Gastroesophageal sphincter (tissue), 4 donors: ENCODE results near the gene TERB2. TPM values are rescaled to one million over a fixed set of nuclear protein-coding genes. Genes with fewer than 3 reads are reported as not detected.
"Not testable (repeated sequence)": the region's sequence is repeated elsewhere in the genome, so short reads cannot be mapped to it uniquely, and the experiment has no call there.

Experiments
- ATAC-seq: fragments of 150-250 bp; one replicate; pipeline ENCODE4 v1.9.1; 2016; ENCODE audit warnings: mild to moderate bottlenecking, moderate library complexity
- H3K27ac ChIP-seq, 4 donors: fragments of 200-600 bp; sonication (generic) in 3 of 4; 1 replicate in 3 of 4; 2 replicates in 1 of 4; pipeline ENCODE4 v1.5.1; 2016 to 2019
- H3K27me3 ChIP-seq: fragments of 200-600 bp; sonication (generic); one replicate; pipeline ENCODE4 v1.5.1; 2019
- H3K36me3 ChIP-seq, 2 donors: fragments of 200-600 bp; sonication (generic); one replicate each; pipeline ENCODE4 v1.5.1; 2019; ENCODE audit warnings: control low read depth in 1 of 2
- H3K4me1 ChIP-seq, 3 donors: fragments of 200-600 bp; sonication (generic); 1 replicate in 2 of 3; 2 replicates in 1 of 3; pipeline ENCODE4 v1.5.1; 2016 to 2019; ENCODE audit warnings: control low read depth in 2 of 3
- H3K4me3 ChIP-seq, 2 donors: fragments of 200-600 bp; sonication (generic); one replicate each; pipeline ENCODE4 v1.5.1; 2019; ENCODE audit warnings: mild to moderate bottlenecking in 1 of 2, moderate library complexity in 1 of 2
- H3K9me3 ChIP-seq, 3 donors: fragments of 200-600 bp; sonication (generic); one replicate each; pipeline ENCODE4 v1.5.1; 2017 to 2019; ENCODE audit warnings: control low read depth in 2 of 3
- EP300 ChIP-seq: sonication (generic); formaldehyde crosslinking; IDR thresholded peaks from one replicate; pipeline ENCODE4 v1.6.1; 2017; ENCODE audit warnings: antibody characterized with exemption, mild to moderate bottlenecking
- POLR2A ChIP-seq, 2 donors: fragments of 450-650 bp; IDR thresholded peaks; one replicate each; pipeline ENCODE4 v1.6.1; 2017; ENCODE audit warnings: antibody characterized with exemption in 2 of 2, mild to moderate bottlenecking in 2 of 2, moderate library complexity in 1 of 2
- POLR2AphosphoS5 ChIP-seq: sonication (generic); formaldehyde crosslinking; IDR thresholded peaks from one replicate; pipeline ENCODE4 v1.6.1; 2017; ENCODE audit warnings: antibody characterized with exemption
- WGBS, 2 donors: methylation state at CpG; one replicate each; pipeline ENCODE4 v1.1.5; 2018; ENCODE audit warnings: low coverage in 1 of 2; 5-methylcytosine and 5-hydroxymethylcytosine counted together
- total RNA-seq, 4 donors: library from RNA; depleted of rRNA; stranded (reverse); fragments of >200 nt; gene quantifications; one replicate each; pipeline ENCODE4 v1.1.0, GENCODE V29; 2016
- TF ChIP-seq, protein P1 (sequence below), 4 experiments: fragments of 200-600 bp in 2 of 4; fragments of 450-650 bp in 2 of 4; sonication (generic) in 1 of 4; IDR thresholded peaks; one replicate each; pipeline ENCODE4 v1.5.1; 2017 to 2019; ENCODE audit warnings: antibody characterized with exemption in 4 of 4, mild to moderate bottlenecking in 2 of 4, moderate library complexity in 2 of 4

The TERB2 gene
- total RNA-seq, result not detected

DNA sequence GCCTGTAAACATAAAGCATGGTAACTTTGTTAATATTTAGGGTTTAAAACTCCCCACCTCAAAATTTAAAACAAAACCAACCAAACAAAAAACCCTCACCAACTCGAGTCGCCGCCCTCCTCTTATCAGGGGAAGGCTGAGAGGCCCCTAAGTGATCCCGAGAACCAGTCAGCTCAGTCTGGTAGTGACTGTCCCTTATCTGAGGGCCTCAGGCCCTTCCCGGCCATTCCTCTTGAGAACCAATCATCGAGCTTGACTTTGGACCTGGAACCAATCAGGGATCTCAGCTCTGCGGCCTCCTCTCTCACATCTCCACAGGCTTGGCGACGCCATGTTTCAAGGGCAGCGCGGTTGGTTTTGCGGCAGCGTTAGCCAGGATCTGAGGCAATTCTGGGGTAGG lies at the start of gene TERB2:
Gene TERB2, plus strand, starts transcription at position 300 of the 400 bp plus-strand sequence. Its CDS starts 32 bp downstream, at position 332.
- Histone ChIP-seq H3K27me3 (no peaks in the 10 kb centered on the region), H3K27ac (no peak within 1 kb of the TSS), H3K9me3 (no peaks in the 10 kb centered on the region), H3K4me1 (no peaks in the 10 kb centered on the region), H3K36me3 (no peaks in the 10 kb centered on the region), H3K4me3 (no peak within 1 kb of the TSS)
- WGBS, 2 donors, result 85 to 86% methylated on average over 4 to 7 of the region's 13 CpGs
- TF ChIP-seq EP300 (no peak), POLR2A (IDR thresholded peaks at IDR 0.05) (no peak), POLR2AphosphoS5 (no peak)
- TF ChIP-seq, protein P1, sequence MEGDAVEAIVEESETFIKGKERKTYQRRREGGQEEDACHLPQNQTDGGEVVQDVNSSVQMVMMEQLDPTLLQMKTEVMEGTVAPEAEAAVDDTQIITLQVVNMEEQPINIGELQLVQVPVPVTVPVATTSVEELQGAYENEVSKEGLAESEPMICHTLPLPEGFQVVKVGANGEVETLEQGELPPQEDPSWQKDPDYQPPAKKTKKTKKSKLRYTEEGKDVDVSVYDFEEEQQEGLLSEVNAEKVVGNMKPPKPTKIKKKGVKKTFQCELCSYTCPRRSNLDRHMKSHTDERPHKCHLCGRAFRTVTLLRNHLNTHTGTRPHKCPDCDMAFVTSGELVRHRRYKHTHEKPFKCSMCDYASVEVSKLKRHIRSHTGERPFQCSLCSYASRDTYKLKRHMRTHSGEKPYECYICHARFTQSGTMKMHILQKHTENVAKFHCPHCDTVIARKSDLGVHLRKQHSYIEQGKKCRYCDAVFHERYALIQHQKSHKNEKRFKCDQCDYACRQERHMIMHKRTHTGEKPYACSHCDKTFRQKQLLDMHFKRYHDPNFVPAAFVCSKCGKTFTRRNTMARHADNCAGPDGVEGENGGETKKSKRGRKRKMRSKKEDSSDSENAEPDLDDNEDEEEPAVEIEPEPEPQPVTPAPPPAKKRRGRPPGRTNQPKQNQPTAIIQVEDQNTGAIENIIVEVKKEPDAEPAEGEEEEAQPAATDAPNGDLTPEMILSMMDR (IDR thresholded peaks at IDR 0.05), result no peak
- ATAC-seq, result no peak

DNA sequence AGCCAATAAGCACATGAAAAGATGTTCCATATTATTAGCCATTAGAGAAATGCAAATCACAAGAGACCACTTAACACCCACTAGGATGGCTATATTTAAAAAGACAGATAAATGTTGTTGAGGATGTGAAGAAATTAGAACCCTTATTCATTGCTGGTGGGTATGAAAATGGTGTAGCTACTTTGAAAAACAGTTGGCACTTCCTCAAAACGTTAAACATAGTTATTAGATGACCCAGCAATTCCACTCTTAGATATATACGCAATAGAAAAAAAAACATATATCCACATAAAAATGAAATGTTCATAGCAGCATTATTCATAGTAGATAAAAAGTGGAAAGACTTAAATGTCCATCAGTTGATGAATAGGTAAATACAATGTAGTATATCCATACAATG lies 47.1 kb upstream of the TERB2 start:
- Histone ChIP-seq H3K36me3 (no peaks in the 10 kb centered on the region), H3K27me3 (no peaks in the 10 kb centered on the region), H3K4me3 (no peak overlapping the region), H3K9me3 (no peaks in the 10 kb centered on the region), H3K4me1 (no peaks in the 10 kb centered on the region), H3K27ac (no peak overlapping the region)
- no peak for ATAC-seq
- TF ChIP-seq POLR2AphosphoS5, result no peak
- no peak for TF ChIP-seq POLR2A (IDR thresholded peaks at IDR 0.05)
- TF ChIP-seq, protein P1 (IDR thresholded peaks at IDR 0.05), result no peak
- no peak for TF ChIP-seq EP300
- WGBS, 2 donors, result 44 to 50% methylated on average over 2 of the region's 2 CpGs

DNA sequence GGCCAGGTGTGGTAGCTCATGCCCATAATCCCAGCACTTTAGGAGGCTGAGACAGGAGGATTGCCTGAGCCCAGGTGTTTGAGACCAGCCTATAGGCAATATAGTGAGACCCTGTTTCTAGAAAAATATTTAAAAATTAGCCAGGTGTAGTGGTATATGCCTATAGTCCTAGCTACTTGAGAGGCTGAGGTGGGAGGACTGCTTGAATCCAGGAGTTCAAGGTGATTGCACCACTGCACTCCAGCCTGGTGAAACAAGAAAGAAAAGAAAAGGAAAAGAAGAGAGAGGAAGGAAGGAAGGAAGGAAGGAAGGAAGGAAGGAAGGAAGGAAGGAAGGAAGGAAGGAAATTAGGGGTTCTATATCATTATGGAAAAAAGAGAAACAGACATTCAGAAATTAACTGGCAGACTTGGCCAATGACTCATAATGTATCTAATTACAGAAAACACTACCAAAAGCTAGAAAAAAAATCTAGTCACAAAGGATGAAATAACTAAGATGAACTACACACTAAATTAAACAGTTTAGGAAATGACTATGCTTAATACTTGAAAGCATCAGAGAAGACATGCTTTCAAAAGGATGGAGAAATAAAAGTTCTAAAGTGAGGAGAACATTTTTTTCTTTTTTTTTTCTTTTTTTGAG lies 45.4 kb upstream of the TERB2 start:
- Histone ChIP-seq H3K9me3 (no peaks in the 10 kb centered on the region), H3K4me1 (no peaks in the 10 kb centered on the region), H3K4me3 (no peak overlapping the region), H3K27ac (no peak overlapping the region), H3K36me3 (no peaks in the 10 kb centered on the region), H3K27me3 (no peaks in the 10 kb centered on the region)
- no peak for ATAC-seq
- no peak for TF ChIP-seq EP300
- TF ChIP-seq, protein P1 (IDR thresholded peaks at IDR 0.05), result no peak
- no peak for TF ChIP-seq POLR2AphosphoS5
- TF ChIP-seq POLR2A (IDR thresholded peaks at IDR 0.05), result no peak

DNA sequence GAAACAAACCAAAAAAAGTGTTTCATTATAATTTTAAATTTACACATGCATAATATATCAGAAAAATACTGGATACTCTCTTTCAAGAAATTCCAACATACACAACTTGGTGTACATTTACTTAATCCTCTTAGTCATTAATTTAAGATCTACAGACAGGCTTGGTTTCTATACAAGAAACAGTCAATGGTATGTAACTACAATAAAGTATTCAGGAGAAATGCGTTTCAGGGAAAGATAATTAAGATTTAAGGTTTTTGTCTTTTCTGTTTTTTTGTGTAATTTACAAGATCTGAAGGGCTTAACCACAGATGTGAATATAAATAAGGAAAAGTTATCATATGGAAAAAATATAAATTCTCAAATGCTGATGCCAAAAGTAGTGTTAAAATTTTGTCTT lies 44.3 kb upstream of the TERB2 start:
- H3K27me3 ChIP-seq, H3K36me3 ChIP-seq, H3K4me1 ChIP-seq, H3K27ac ChIP-seq, ATAC-seq, H3K9me3 ChIP-seq, H3K4me3 ChIP-seq: not testable (repeated sequence)
- 26 to 44% methylated on average over 1 of the region's 1 CpG for WGBS, 2 donors

DNA sequence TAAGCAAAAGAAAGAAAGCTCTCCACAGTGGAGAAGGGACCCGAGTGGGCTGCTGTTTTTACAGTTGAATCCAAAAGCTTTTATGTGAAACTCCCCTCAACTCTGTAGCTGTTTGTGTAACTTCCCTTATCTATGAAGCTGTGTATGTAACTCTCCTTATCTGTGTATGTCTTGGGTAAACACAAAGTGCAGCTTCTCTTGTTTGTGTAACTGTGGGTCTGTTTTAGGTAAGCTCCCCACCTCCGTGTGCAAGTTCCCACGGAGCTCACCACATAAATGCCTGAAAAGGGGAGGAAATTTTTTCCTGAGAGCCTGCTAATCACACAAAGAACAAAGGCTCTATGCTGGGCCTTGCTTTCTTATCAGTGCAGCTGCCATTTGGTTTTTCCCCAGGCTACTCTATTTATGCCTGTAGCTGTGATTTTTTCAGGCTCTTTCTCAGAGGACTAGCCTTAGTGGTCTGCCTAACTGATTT lies 43.5 kb upstream of the TERB2 start:
- not testable (repeated sequence) for H3K4me3 ChIP-seq, H3K9me3 ChIP-seq, H3K4me1 ChIP-seq, H3K36me3 ChIP-seq, H3K27me3 ChIP-seq, ATAC-seq, H3K27ac ChIP-seq
- WGBS, 2 donors, result 23 to 40% methylated on average over 1 to 3 of the region's 3 CpGs

DNA sequence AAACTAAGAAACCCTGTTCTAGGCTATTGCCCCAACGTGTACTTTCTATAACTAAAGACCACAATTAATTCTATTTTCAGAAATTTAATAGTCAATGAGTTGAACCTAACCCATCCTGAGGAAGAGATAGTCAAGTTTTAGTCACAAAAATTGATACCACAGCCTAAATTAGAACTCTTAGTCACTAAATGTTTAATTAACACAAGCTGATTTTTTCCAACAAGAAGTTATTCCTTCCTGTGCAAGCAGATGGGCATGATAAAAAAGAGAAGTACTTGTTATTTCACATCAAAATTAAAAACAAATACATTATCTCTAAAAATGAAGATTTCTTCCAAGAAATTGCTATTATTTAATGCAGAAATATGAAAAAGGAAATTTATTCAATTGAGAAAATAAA lies 38.4 kb upstream of the TERB2 start:
- no peaks in the 10 kb centered on the region for H3K27me3 ChIP-seq
- no peaks in the 10 kb centered on the region for H3K9me3 ChIP-seq
- no peak for ATAC-seq
- H3K4me1 ChIP-seq, result no peaks in the 10 kb centered on the region
- WGBS, 2 donors, result 50 to 64% methylated on average over 1 of the region's 1 CpG
- H3K27ac ChIP-seq, result no peak overlapping the region
- no peak for TF ChIP-seq EP300
- no peak for TF ChIP-seq POLR2AphosphoS5
- no peak for TF ChIP-seq POLR2A (IDR thresholded peaks at IDR 0.05)
- TF ChIP-seq, protein P1 (IDR thresholded peaks at IDR 0.05), result no peak
- H3K36me3 ChIP-seq, result no peaks in the 10 kb centered on the region
- H3K4me3 ChIP-seq, result no peak overlapping the region

GRCh38 chr15:44928658-44929057 lies 27.8 kb upstream of the TERB2 start:
- not testable (repeated sequence) for H3K9me3 ChIP-seq, H3K4me3 ChIP-seq, H3K36me3 ChIP-seq, H3K27me3 ChIP-seq, H3K4me1 ChIP-seq, H3K27ac ChIP-seq, ATAC-seq
- WGBS, 2 donors, result 17 to 57% methylated on average over 1 of the region's 1 CpG

- 56 to 59% methylated on average over 4 of the region's 4 CpGs for WGBS, 2 donors
- not testable (repeated sequence) for ATAC-seq, H3K36me3 ChIP-seq, H3K27me3 ChIP-seq, H3K27ac ChIP-seq, H3K4me1 ChIP-seq, H3K4me3 ChIP-seq, H3K9me3 ChIP-seq
These were observed 26.2 kb upstream of the TERB2 start for GRCh38 chr15:44930283-44930682.

- WGBS, 2 donors, result 18 to 44% methylated on average over 3 of the region's 3 CpGs
- not testable (repeated sequence) for ATAC-seq, H3K4me3 ChIP-seq
These were observed 1.8 kb downstream of the TERB2 start for GRCh38 chr15:44958302-44958701.

More at GRCh38 chr15:44958302-44958701, 1.8 kb downstream of the TERB2 start:
- not testable (repeated sequence) for H3K9me3 ChIP-seq, H3K4me1 ChIP-seq, H3K27ac ChIP-seq, H3K36me3 ChIP-seq, H3K27me3 ChIP-seq
